K562 (cell line): ENCODE data around the gene NAP1L1. TPM values are rescaled to one million over a fixed set of nuclear protein-coding genes. Genes with fewer than 3 reads are reported as not detected.

Experiments used
- ATAC-seq: fragments of 200-7000 bp; cut with Tn5 transposase; 3 replicates; pipeline ENCODE4 v1.9.1; 2020; ENCODE audit warnings: moderate library complexity
- BruUV-seq: library from RNA; stranded (reverse); fragments of 400-500 nt; replicated peaks from 2 replicates; lab custom pipeline; 2021; lab: Mats Ljungman, UMichigan
- CTCF ChIA-PET: fragments of 300-600 bp; formaldehyde crosslinking; extraction: SDS; loops from one replicate; lab custom pipeline; 2021; ENCODE audit warnings: low intra/inter-chr PET ratio; lab: Yijun Ruan, JAX
- POLR2A ChIA-PET: fragments of 300-600, 350-650 bp; sonication (Branson Sonifier 250); formaldehyde crosslinking; extraction: SDS; loops from one replicate; lab custom pipeline; 2021; ENCODE audit warnings: antibody characterized with exemption, inconsistent platforms; lab: Yijun Ruan, JAX
- DNase-seq, 4 experiments: peaks; one replicate each; pipeline versions ENCODE4 v3.0.0 to v3.0.0-alpha.2; 2011 to 2018; ENCODE audit warnings: low spot score in 3 of 4, mixed read lengths in 3 of 4; ENCODE audit errors: extremely low read depth in 1 of 4
- FAIRE-seq: peaks from 2 replicates; lab custom pipeline; 2011; peaks lifted over from hg19 to GRCh38; lab: Jason Lieb, UNC
- H2AFZ ChIP-seq: 2 replicates; pipeline ENCODE4 v1.6.0; 2011; ENCODE audit warnings: low read depth, low read length, control low read depth, inconsistent platforms
- H3K27ac ChIP-seq: fragments of 200-600 bp; 3 replicates; pipeline ENCODE4 v1.8.0; 2011; ENCODE audit warnings: low read depth, mild to moderate bottlenecking, control low read depth, inconsistent platforms, low read length, moderate library complexity, mixed read lengths; ENCODE audit errors: extremely low read depth
- H3K27me3 ChIP-seq, 2 experiments: fragments of 300-600 bp in 1 of 2; 2 replicates in 1 of 2; 3 replicates in 1 of 2; pipeline versions ENCODE4 v1.6.0 to v1.8.0; 2011; ENCODE audit warnings: inconsistent platforms in 2 of 2, low read length in 2 of 2, mild to moderate bottlenecking in 1 of 2, mixed read lengths in 1 of 2, moderate library complexity in 1 of 2; ENCODE audit not compliant: control insufficient read depth in 2 of 2, insufficient read depth in 2 of 2
- H3K36me3 ChIP-seq: fragments of 300-600 bp; 3 replicates; pipeline ENCODE4 v1.8.0; 2011; ENCODE audit warnings: mild to moderate bottlenecking, low read length, inconsistent platforms; ENCODE audit not compliant: control insufficient read depth, insufficient read depth
- H3K4me1 ChIP-seq, 2 experiments: fragments of 200-600 bp in 1 of 2; replicated peaks in 1 of 2; 2 replicates in 1 of 2; 3 replicates in 1 of 2; pipeline versions ENCODE4 v1.5.1 to v1.8.0; 2011; ENCODE audit warnings: inconsistent platforms in 2 of 2, low read length in 2 of 2, mild to moderate bottlenecking in 1 of 2, mixed read lengths in 1 of 2, moderate library complexity in 1 of 2; ENCODE audit not compliant: control insufficient read depth in 2 of 2, insufficient read depth in 2 of 2
- H3K4me2 ChIP-seq: 2 replicates; pipeline ENCODE4 v1.6.1; 2011; ENCODE audit warnings: low read length, control low read depth, inconsistent platforms, mixed read lengths; ENCODE audit not compliant: insufficient read depth
- H3K4me3 ChIP-seq: fragments of 200-600 bp; sonication (generic), shearing (Covaris generic); 2 replicates; pipeline ENCODE4 v1.5.1; 2016; ENCODE audit warnings: control low read depth, inconsistent platforms
- H3K79me2 ChIP-seq: fragments of 200-600 bp; 3 replicates; pipeline ENCODE4 v1.8.0; 2011; ENCODE audit warnings: low read length, inconsistent platforms; ENCODE audit not compliant: control insufficient read depth, insufficient read depth
- H3K9ac ChIP-seq, 2 experiments: 2 replicates each; pipeline versions ENCODE4 v1.6.0 to v1.6.1; 2011; ENCODE audit warnings: low read depth in 2 of 2, low read length in 2 of 2, control low read depth in 1 of 2, inconsistent platforms in 1 of 2, mild to moderate bottlenecking in 1 of 2, mixed read lengths in 1 of 2; ENCODE audit not compliant: insufficient read depth in 1 of 2
- H3K9me1 ChIP-seq: one replicate; pipeline ENCODE4 v1.6.0; 2011; ENCODE audit warnings: inconsistent platforms, mild to moderate bottlenecking, low read length, moderate library complexity; ENCODE audit not compliant: control insufficient read depth, insufficient read depth
- H3K9me3 ChIP-seq: replicated peaks from 2 replicates; pipeline ENCODE4 v1.5.1; 2011; ENCODE audit warnings: low read depth, low read length, inconsistent platforms; ENCODE audit not compliant: control insufficient read depth, insufficient read depth
- H4K20me1 ChIP-seq: replicated peaks from 2 replicates; pipeline ENCODE4 v1.6.1; 2011; ENCODE audit warnings: low read length, inconsistent platforms, mixed read lengths; ENCODE audit not compliant: control insufficient read depth, insufficient read depth
- FOXA1 ChIP-seq: fragments of 450-650 bp; IDR thresholded peaks from 2 replicates; pipeline ENCODE4 v1.6.1; 2016; ENCODE audit warnings: mild to moderate bottlenecking, borderline replicate concordance
- KDM5B ChIP-seq: fragments of 200-600 bp; sonication (generic); IDR thresholded peaks from 2 replicates; pipeline ENCODE4 v1.6.1; 2012; ENCODE audit warnings: low read depth, mild to moderate bottlenecking, moderate library complexity, low read length, control low read depth, inconsistent platforms; ENCODE audit not compliant: insufficient replicate concordance
- PTRF ChIP-seq: fragments of 450-650 bp; IDR thresholded peaks from 2 replicates; pipeline ENCODE4 v1.6.1; 2016; ENCODE audit warnings: mild to moderate bottlenecking, missing genetic modification characterization, missing compliant biosample characterization
- RHOXF2B ChIP-seq: fragments of 250-450 bp; sonication (Bioruptor Pico); conservative IDR thresholded peaks from 2 replicates; pipeline ENCODE4 v1.5.1; 2021
- SMARCE1 ChIP-seq: fragments of 450-650 bp; IDR thresholded peaks from 2 replicates; pipeline ENCODE4 v1.7.1; 2016; ENCODE audit warnings: mild to moderate bottlenecking
- ZFP30 ChIP-seq: fragments of 250-450 bp; sonication (Bioruptor Pico); IDR thresholded peaks from 2 replicates; pipeline ENCODE4 v1.8.0; 2022; ENCODE audit warnings: moderate library complexity, mild to moderate bottlenecking, inconsistent platforms, borderline replicate concordance
- ZNF395 ChIP-seq: fragments of 200-800 bp; sonication (Bioruptor generic); IDR thresholded peaks from 2 replicates; pipeline ENCODE4 v1.6.1; 2017; ENCODE audit warnings: missing genetic modification characterization, missing compliant biosample characterization
- ZNF584 ChIP-seq: fragments of 200-800 bp; sonication (Bioruptor generic); IDR thresholded peaks from 2 replicates; pipeline ENCODE4 v1.6.1; 2016; ENCODE audit warnings: low read depth, mild to moderate bottlenecking, missing genetic modification characterization, missing compliant biosample characterization
- WGBS: fragments of 100-300 bp; shearing (Covaris generic); methylation state at CpG from one replicate; pipeline ENCODE4 v1.1.6; 2016; ENCODE audit warnings: low coverage, mixed read lengths; ENCODE audit not compliant: insufficient coverage; ENCODE audit errors: missing lambda C conversion rate; 5-methylcytosine and 5-hydroxymethylcytosine counted together
- in situ Hi-C: fragments of 300-500 bp; cut with MboI; formaldehyde crosslinking; loops from 4 replicates; pipeline ENCODE4 v1.15.0; 2018; ENCODE audit warnings: inconsistent platforms, mixed read lengths
- intact Hi-C: fragments of 100-400 bp; cut with micrococcal nuclease; formaldehyde crosslinking; loops from 2 replicates; pipeline ENCODE4 v1.14.2; 2022
- polyA plus RNA-seq, 8 experiments: library from polyadenylated mRNA; depleted of rRNA in 4 of 8; stranded (reverse) in 5 of 8; unstranded in 3 of 8; fragments of >200 nt; fragmentation: Nextera tagmentation in 2 of 8; fragmentation: Illumina TruSeq in 1 of 8; extraction: Ambion mirVana in 2 of 8; extraction: Trizol in 1 of 8; gene quantifications; 2 replicates each; pipeline versions ENCODE4 v1.2.1 to v1.2.3, GENCODE V29; 2011 to 2014; ENCODE audit warnings: inconsistent platforms in 1 of 8, missing spikeins in 1 of 8
- total RNA-seq, 7 experiments: library from RNA; depleted of rRNA in 6 of 7; stranded (reverse); fragments of >200 nt in 6 of 7; fragmentation: Illumina TruSeq in 2 of 7; extraction: Trizol in 2 of 7; gene quantifications; 2 replicates each; pipeline versions ENCODE4 v1.2.1 to v1.2.3, GENCODE V29; 2011 to 2021; ENCODE audit warnings: low replicate concordance in 1 of 7
- TF ChIP-seq, protein P1 (sequence below), 2 experiments: IDR thresholded peaks in 1 of 2; conservative IDR thresholded peaks in 1 of 2; 2 replicates each; pipeline ENCODE4 v1.6.1; 2016; ENCODE audit warnings: low read depth in 2 of 2, mild to moderate bottlenecking in 1 of 2, missing compliant biosample characterization in 1 of 2, missing genetic modification characterization in 1 of 2, moderate library complexity in 1 of 2
- TF ChIP-seq, protein P2 (sequence below): sonication (generic); formaldehyde crosslinking; IDR thresholded peaks from 2 replicates; pipeline ENCODE4 v1.8.1; 2023; ENCODE audit warnings: mild to moderate bottlenecking, missing genetic modification reagents

The NAP1L1 gene
- total and polyA plus RNA-seq, 9 of the 15 experiments (the other 6 are each of a cell fraction or from before 2014, with no cell fraction given) = 287 to 747 (median 450) TPM

DNA sequence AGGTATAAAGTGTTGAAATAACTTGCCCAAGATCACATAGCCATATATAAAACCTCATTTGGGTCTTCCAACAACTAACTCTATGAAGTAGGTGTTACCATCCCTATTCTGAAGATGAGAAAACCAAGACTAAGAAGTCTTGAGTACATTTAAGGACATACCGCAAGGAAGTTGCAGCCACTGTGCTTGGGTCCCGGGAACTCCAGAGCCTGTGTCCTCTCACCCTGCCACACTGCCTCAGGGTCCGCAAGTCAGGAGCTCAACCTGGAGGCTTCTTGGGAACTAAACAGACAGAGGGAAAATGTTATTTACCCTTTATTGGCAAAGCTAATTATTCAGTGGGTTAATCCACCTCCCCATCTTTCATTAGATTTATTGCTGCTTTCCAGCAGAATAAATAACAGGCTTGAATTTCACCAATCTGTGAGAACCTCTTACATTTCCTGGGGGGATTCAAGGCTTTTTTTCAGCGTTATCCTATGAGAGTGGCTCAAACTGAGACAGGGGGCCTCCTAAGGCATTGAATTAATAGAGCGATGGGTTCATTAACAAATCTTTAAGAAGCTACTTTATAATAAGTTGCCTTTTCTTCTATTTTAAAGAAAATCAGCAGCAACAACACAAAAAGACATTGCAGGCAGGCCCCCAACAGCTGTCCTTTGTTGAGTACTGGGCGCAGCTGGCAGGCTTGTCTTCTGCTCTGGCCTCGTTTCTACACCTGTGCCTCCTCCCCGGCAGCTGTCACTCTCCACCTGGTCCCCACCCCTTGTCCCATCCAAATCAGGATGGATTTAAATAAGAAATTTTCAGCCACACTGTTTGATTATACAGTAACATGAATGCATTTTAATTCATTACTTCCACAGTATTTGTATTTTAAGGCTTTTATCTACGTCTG is 78.2 kb downstream of the NAP1L1 start:
- Histone ChIP-seq H3K4me3 (no peak overlapping the region), H3K36me3 (no peaks in the 10 kb centered on the region), H3K4me2 (no peak overlapping the region), H3K9me3 (peaks cover 4% of the 10 kb centered on the region), H3K9ac (no peak overlapping the region), H3K27me3 (peaks cover 0 to 10% of the 10 kb centered on the region in 2 experiments; a peak in 3 of 5 replicates), H2AFZ (no peak overlapping the region), H4K20me1 (no peaks in the 10 kb centered on the region; the same call in 1 of the 2 replicates), H3K27ac (no peak overlapping the region), H3K9me1 (no peaks in the 10 kb centered on the region), H3K4me1 (no peaks in the 10 kb centered on the region), H3K79me2 (no peaks in the 10 kb centered on the region)
- ChIA-PET POLR2A (interaction anchor here (0.6 to 0.9 kb wide), 2 partner anchors 15 to 37 kb away, joined by 3 read pairs; no protein-coding TSS in a partner anchor), CTCF (no interaction called here)
- WGBS = 37% methylated on average over 9 of the region's 9 CpGs
- FAIRE-seq (no peak), ATAC-seq (no peak), DNase-seq (no peak)
- intact Hi-C loops (no loop called here), in situ Hi-C loops (no loop called here)
- no peak for TF ChIP-seq ZNF395
- TF ChIP-seq, protein P1, sequence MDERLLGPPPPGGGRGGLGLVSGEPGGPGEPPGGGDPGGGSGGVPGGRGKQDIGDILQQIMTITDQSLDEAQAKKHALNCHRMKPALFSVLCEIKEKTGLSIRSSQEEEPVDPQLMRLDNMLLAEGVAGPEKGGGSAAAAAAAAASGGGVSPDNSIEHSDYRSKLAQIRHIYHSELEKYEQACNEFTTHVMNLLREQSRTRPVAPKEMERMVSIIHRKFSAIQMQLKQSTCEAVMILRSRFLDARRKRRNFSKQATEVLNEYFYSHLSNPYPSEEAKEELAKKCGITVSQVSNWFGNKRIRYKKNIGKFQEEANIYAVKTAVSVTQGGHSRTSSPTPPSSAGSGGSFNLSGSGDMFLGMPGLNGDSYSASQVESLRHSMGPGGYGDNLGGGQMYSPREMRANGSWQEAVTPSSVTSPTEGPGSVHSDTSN (CRISPR knock-in tag; IDR thresholded peaks at IDR 0.05; ENCODE audit: low read depth) = no peak
- TF ChIP-seq, protein P1 (tag; conservative IDR thresholded peaks at IDR 0.05; ENCODE audit: low read depth) = no peak
- no peak for TF ChIP-seq PTRF
- TF ChIP-seq KDM5B = no peak
- no peak for TF ChIP-seq ZNF584 (CRISPR knock-in tag)
- no peak for TF ChIP-seq FOXA1
- TF ChIP-seq, protein P2, sequence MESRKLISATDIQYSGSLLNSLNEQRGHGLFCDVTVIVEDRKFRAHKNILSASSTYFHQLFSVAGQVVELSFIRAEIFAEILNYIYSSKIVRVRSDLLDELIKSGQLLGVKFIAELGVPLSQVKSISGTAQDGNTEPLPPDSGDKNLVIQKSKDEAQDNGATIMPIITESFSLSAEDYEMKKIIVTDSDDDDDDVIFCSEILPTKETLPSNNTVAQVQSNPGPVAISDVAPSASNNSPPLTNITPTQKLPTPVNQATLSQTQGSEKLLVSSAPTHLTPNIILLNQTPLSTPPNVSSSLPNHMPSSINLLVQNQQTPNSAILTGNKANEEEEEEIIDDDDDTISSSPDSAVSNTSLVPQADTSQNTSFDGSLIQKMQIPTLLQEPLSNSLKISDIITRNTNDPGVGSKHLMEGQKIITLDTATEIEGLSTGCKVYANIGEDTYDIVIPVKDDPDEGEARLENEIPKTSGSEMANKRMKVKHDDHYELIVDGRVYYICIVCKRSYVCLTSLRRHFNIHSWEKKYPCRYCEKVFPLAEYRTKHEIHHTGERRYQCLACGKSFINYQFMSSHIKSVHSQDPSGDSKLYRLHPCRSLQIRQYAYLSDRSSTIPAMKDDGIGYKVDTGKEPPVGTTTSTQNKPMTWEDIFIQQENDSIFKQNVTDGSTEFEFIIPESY (CRISPR knock-in tag) = no peak
- TF ChIP-seq RHOXF2B (CRISPR knock-in tag) = no peak
- TF ChIP-seq ZFP30 (CRISPR knock-in tag) = no peak
- no peak for TF ChIP-seq SMARCE1
- BruUV-seq = no TSS peak
